ENCODE data around the gene SERHL2. TPM values are rescaled to one million over a fixed set of nuclear protein-coding genes. Genes with fewer than 3 reads are reported as not detected.
"Not testable (repeated sequence)": the region's sequence is repeated elsewhere in the genome, so short reads cannot be mapped to it uniquely, and the experiment has no call there.

The SERHL2 gene
- total and polyA plus RNA-seq, 12 donors: 1.4 to 6.1 (median 3.5) TPM

DNA sequence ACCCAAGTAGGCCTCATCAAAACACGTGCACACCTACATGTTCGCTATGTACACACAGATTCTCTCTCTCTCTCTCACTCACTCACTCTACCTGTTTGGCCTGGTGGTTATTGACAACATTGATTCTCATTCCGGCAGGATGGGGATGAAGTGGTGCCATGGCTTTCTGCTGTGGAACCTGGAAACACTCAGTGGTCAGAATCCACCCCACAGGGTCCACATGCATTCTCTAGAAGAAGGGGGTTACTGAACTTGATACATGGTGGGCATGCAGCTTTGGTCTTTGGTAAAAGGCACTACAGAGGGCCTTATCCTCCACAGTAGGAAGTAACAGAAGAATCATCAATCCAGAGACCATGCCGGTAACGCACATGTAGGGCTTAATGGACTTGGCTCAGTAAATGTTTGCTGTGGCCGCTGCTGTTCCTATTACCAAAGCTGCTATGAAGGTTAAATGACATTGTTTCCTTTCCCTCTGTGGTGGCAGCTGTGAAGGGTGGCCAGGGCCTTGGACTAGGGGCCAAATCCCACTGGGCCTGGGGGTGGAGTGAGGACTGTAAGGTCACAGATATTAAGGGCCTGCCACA, 48.2 kb downstream of the SERHL2 start:
- TF ChIP-seq, protein P1, sequence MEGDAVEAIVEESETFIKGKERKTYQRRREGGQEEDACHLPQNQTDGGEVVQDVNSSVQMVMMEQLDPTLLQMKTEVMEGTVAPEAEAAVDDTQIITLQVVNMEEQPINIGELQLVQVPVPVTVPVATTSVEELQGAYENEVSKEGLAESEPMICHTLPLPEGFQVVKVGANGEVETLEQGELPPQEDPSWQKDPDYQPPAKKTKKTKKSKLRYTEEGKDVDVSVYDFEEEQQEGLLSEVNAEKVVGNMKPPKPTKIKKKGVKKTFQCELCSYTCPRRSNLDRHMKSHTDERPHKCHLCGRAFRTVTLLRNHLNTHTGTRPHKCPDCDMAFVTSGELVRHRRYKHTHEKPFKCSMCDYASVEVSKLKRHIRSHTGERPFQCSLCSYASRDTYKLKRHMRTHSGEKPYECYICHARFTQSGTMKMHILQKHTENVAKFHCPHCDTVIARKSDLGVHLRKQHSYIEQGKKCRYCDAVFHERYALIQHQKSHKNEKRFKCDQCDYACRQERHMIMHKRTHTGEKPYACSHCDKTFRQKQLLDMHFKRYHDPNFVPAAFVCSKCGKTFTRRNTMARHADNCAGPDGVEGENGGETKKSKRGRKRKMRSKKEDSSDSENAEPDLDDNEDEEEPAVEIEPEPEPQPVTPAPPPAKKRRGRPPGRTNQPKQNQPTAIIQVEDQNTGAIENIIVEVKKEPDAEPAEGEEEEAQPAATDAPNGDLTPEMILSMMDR (IDR thresholded peaks at IDR 0.05): no peak
- peaks cover 0 to 98% (median 53%) of the 10 kb centered on the region in 9 donors for H3K36me3 ChIP-seq
- ATAC-seq (no peak), DNase-seq (no peak)
- H3K27ac ChIP-seq: no peak overlapping the region
- H3K27me3 ChIP-seq: no peaks in the 10 kb centered on the region
- intact Hi-C loops (cut with DNase I): no loop called here
- H3K4me3 ChIP-seq: no peak overlapping the region
- 94 to 97% methylated on average over 6 of the region's 6 CpGs for WGBS, 2 donors
- H3K4me1 ChIP-seq: peaks cover 11 to 52% (median 29%) of the 10 kb centered on the region in 9 donors
- no peaks in the 10 kb centered on the region for H3K9me3 ChIP-seq

DNA sequence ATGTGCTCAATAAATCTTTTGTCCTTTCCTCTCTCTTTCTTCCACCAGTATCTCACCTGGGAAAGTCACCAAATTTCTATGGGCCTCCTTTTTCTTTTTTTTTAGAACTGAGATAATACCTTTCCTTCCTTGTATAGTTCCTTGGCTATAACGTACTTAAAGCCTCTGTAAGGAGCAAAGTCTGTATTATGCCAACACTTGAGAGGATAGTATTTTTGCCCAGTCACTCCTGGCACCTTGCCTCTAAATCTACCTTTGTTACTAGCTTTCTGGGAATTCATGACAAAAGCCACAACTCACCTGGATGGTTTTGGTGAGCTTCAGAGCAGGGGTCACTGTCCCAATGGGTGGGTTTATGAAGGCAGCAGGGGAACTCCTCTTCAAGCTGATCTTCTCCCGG, 48.7 kb downstream of the SERHL2 start:
- H3K9me3 ChIP-seq: no peaks in the 10 kb centered on the region
- no peak for DNase-seq
- no peak for ATAC-seq
- intact Hi-C loops (cut with DNase I): no loop called here
- TF ChIP-seq, protein P1 (IDR thresholded peaks at IDR 0.05): no peak
- H3K27ac ChIP-seq: no peak overlapping the region
- H3K4me3 ChIP-seq: no peak overlapping the region
- peaks cover 0 to 96% (median 51%) of the 10 kb centered on the region in 9 donors for H3K36me3 ChIP-seq
- H3K4me1 ChIP-seq: peaks cover 8 to 47% (median 24%) of the 10 kb centered on the region in 9 donors
- WGBS, 2 donors: 70 to 80% methylated on average over 2 of the region's 2 CpGs
- H3K27me3 ChIP-seq: no peaks in the 10 kb centered on the region

DNA sequence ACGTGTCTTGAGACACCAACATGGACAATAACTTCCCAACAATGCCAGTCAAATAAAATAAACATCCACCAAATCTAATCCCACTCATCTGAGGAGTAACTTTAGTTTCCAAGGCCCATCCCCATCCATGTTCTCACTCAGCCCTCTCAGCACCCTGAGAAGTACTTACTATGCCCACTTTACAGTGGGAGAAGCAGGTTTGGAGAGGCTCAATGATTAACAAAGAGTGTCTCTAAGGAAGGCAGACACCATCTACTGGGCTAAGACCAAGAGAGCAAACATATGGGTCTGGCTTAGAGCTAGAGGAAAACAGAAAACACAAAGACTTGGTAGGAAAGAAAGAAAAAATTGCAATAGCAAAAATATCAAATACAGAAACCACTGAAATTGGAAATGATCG, 49.7 kb downstream of the SERHL2 start:
- TF ChIP-seq, protein P1 (IDR thresholded peaks at IDR 0.05): no peak
- Histone ChIP-seq H3K27me3 (no peaks in the 10 kb centered on the region), H3K4me3 (no peak overlapping the region), H3K4me1 (peaks cover 8 to 46% (median 24%) of the 10 kb centered on the region in 9 donors), H3K9me3 (no peaks in the 10 kb centered on the region), H3K36me3 (peaks cover 0 to 88% (median 42%) of the 10 kb centered on the region in 9 donors), H3K27ac (peak overlapping the region in 1 of 10 donors; percentile 67)
- 90 to 92% methylated on average over 2 of the region's 2 CpGs for WGBS, 2 donors
- intact Hi-C loops (cut with DNase I): no loop called here
- no peak for ATAC-seq
- no peak for DNase-seq

DNA sequence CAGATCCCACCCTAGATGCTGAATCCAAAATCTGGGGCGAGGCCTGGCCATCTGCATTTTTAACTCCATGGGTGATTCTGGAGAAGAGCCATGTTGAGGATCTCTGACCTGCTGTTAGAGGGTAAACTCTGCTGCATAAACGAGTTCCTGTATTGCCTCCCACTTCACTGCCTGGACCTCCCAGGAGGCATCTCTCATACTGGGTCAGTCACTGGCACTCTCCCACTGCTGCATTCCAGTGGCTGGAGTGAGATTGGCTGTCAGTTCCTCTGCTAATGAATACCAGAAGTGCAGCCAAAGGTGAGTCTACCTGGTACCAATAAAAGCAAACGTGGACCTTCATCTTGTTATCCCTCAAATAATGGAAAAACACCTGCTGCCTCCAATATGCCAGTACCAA, 50.6 kb downstream of the SERHL2 start:
- ATAC-seq: peak in 3 of 8 donors; percentile 41 to 62 (median 53)
- H3K9me3 ChIP-seq: no peaks in the 10 kb centered on the region
- DNase-seq: no peak
- H3K4me1 ChIP-seq: peaks cover 10 to 51% (median 34%) of the 10 kb centered on the region in 9 donors
- WGBS, 2 donors: 52 to 55% methylated on average over 3 of the region's 3 CpGs
- H3K27me3 ChIP-seq: no peaks in the 10 kb centered on the region
- peaks cover 0 to 87% (median 32%) of the 10 kb centered on the region in 9 donors for H3K36me3 ChIP-seq
- H3K4me3 ChIP-seq: no peak overlapping the region
- TF ChIP-seq, protein P1 (IDR thresholded peaks at IDR 0.05): no peak
- intact Hi-C loops (cut with DNase I): no loop called here
- H3K27ac ChIP-seq: peak overlapping the region in 2 of 10 donors; percentile 2 to 67

DNA sequence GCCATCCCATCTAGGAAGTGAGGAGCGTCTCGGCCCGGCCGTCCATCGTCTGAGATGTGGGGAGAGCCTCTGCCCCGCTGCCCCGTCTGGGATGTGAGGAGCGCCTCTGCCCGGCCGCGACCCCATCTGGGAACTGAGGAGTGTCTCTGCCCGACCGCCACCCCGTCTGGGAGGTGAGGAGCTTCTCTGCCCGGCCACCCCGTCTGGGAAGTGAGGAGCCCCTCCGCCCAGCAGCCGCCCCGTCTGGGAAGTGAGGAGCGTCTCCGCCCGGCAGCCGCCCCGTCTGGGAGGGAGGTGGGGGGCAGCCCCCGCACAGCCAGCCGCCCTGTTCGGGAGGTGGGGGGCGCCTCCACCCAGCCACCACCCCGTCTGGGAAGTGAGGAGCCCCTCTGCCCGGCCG, 53.9 kb downstream of the SERHL2 start:
- not testable (repeated sequence) for H3K27ac ChIP-seq, DNase-seq
- peaks cover 12 to 79% (median 63%) of the 10 kb centered on the region in 9 donors for H3K4me1 ChIP-seq

More for the DNA sequence above, 53.9 kb downstream of the SERHL2 start:
- H3K36me3 ChIP-seq: peaks cover 0 to 74% (median 5%) of the 10 kb centered on the region in 9 donors
- ATAC-seq; H3K4me3 ChIP-seq; H3K9me3 ChIP-seq; H3K27me3 ChIP-seq; intact Hi-C loops (cut with DNase I): not testable (repeated sequence)
- WGBS, 2 donors: 92 to 94% methylated on average over 29 to 31 of the region's 31 CpGs
